GM21367 (cell line): Measurements from ENCODE around the gene ELMO2.

Experiments used
- ATAC-seq: cut with Tn5 transposase; IDR thresholded peaks from one replicate; pipeline ENCODE4 v1.9.1; 2021; ENCODE audit not compliant: unreplicated experiment

Gene ELMO2, protein sequence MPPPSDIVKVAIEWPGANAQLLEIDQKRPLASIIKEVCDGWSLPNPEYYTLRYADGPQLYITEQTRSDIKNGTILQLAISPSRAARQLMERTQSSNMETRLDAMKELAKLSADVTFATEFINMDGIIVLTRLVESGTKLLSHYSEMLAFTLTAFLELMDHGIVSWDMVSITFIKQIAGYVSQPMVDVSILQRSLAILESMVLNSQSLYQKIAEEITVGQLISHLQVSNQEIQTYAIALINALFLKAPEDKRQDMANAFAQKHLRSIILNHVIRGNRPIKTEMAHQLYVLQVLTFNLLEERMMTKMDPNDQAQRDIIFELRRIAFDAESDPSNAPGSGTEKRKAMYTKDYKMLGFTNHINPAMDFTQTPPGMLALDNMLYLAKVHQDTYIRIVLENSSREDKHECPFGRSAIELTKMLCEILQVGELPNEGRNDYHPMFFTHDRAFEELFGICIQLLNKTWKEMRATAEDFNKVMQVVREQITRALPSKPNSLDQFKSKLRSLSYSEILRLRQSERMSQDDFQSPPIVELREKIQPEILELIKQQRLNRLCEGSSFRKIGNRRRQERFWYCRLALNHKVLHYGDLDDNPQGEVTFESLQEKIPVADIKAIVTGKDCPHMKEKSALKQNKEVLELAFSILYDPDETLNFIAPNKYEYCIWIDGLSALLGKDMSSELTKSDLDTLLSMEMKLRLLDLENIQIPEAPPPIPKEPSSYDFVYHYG

DNA sequence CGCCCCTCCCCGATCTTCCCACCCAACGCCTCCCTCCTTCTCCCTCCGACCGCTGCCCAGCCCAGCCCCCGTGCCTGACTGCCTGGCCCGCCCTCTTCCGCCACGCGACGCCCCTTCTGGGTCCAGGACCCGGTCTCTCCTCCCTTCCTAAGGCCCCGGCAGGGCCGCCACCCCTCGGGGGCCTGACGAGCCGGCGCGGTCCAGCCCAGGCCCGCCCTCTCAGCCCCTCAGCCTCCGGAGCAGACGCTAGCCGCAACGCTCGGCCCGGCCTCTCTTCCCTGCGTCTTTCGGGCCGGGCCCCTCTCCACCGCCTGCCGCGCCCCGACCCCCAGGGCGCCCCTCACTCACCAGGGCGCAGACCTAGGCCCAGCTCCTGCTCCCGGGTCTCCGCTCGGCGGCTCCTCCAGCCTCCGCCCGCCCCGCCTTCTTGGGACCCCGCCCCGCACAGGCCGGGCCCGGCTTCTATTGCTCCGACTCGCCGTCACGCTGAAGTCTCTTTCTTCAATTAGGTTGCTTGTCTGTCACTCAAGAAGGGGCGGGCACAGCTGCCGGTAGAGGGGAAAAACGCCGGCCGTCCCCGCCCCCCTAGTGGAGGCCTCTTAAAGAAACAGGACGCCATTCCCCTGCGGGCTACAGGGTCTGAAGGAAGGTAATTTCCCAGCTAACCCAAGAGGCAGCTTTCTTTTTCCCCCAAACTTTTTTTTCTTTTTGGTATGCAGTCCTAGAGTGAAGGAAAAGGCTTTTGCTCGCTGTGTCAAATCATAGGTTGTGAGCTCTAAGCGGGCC, at the start of gene ELMO2:
Gene ELMO2, minus strand, starts transcription at position 416 of the 786 bp plus-strand sequence. CDS start 12,133 bp downstream, outside the sequence.
- ATAC-seq, result peak; percentile 76

DNA sequence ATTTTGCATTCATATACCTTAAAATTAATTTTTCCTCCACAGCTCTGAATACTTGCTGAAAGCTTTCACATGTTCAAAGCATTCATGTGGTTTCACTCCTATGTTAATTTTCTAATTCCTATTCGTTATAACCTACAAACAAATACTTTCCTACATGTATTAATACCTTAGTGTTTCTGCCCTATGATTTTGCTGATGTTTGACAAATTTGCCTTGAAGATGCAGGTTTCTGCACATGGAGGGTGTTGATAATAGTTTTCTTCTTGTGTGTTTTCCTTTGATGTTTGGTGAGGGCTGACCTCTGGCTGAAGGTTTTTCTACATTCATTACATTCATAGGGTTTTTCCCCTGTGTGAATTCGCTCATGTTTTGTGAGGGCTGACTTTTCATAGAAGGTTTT, 49.3 kb upstream of the ELMO2 start:
- ATAC-seq, result no peak

DNA sequence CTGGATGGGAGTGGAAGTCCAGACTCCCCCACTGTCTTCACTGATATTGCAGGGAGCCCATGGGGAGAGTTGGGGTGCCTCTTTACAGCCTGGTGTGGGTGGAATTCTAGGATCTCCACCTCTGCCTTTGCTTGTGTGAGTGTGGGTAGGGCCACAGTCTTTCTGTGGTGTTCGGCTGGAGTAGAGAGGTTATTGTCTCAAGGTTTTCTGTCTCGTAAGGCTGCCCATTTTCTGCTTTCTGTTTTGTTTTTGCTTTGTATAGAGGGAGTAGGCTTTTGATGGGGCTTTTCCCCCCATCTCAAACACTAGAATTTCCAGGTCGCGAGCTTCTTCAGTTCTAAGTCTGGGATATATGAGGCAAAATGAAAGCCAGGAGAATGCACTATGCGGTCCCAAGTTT, 40.4 kb upstream of the ELMO2 start:
- no peak for ATAC-seq

DNA sequence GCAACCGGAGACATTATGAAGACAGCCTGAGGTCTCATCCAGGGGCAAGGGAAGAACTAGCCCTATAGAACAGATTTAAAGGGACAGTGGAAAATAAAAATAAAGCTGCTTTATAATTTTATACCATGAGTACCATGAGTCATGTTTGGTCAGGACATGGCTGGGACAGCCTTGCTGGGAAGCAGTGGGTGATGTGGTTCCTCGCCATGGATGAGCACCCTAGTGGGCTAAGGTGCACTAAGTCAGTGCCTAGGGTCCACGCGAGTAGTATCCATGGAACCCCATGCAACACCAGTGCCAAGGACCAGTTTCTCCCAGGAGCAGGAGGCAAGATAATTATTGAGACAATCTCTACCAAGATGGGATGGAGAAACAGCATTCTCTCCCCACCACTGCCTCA, 33.4 kb upstream of the ELMO2 start:
- ATAC-seq, result no peak

DNA sequence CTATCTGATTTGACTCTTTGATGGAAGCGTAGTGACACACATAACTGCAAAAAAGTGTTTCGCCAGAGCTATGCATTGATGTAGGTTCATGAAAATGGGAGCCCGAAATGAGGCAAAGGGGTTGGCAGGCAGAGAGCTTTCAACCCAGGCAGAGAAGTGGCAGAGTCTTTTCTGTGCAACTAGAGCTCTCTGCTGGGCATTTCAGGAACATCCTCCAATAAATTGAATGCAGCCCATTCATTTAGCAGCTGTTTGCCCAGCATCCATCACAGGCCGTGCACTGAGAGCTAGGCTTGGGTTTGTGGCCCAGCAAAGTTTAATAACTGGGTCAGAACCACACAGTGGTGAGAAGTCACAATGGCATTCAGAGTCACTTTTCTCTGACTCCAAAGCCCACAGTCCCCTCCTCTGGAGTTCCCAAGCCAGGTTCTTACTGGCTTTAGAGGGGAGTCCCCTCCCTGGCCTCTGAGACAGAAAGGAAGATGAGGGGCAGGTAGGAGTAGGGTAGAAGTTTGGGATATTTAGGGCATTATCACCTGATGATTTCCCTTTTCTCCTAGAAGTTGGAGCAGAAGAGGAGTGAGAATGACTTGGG, 31.8 kb upstream of the ELMO2 start:
- no peak for ATAC-seq

DNA sequence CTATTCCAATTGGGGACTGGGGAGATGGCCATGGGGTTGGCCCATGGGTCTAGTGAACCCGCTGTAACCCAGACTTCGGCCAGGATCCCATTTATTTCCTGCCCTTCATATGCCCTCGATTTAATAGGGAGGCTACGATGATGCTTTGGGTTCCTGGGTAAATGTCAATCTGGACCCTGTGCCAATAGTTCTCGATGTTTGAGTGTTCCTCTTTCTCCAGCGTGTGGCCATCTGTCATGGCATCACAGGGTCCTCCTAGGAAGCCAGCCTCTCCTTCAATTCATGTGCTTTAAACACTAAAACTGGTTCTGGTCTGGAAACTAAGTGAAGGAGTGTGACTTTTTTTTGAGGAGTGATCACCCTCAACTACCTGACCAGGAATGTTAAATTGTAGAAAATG, 28.7 kb upstream of the ELMO2 start:
- no peak for ATAC-seq

DNA sequence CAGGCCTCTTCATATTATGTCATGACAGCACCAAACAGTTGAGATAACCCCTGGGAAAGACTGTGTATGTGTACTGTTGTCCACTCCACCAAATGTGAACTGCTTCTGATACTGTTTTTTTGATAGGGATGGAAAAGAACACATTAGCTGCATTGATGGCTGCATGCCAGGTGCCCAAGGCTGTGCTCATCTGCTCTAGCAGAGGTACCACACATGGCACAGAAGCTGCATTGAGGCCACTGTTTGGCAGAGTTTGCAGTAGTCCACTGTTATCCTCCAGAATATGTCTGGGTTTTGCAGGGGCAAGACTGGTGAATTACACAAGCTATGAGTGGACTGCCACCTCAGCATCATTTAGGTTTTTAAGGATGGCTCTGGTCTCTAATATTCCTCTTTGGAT, 28.2 kb upstream of the ELMO2 start:
- no peak for ATAC-seq

DNA sequence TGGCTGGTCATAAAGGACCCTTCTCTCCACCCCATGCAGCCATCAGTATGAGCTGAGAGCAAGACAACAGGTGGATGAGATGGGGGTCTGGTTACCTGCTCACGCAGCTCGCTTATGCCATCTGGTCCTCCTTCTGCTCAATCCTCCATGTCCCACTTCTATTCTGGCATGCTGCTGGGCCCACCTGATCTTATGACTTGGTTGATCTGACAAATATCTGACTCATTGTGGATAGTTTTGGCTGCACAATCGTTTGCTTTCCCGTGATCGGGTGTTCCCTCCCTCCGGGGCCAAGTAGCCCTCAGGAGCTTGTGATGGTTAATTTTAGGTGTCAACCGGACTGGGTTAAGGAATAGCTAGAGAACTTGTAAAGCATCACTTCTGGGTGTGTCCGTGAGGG, 26.6 kb upstream of the ELMO2 start:
- ATAC-seq, result no peak

DNA sequence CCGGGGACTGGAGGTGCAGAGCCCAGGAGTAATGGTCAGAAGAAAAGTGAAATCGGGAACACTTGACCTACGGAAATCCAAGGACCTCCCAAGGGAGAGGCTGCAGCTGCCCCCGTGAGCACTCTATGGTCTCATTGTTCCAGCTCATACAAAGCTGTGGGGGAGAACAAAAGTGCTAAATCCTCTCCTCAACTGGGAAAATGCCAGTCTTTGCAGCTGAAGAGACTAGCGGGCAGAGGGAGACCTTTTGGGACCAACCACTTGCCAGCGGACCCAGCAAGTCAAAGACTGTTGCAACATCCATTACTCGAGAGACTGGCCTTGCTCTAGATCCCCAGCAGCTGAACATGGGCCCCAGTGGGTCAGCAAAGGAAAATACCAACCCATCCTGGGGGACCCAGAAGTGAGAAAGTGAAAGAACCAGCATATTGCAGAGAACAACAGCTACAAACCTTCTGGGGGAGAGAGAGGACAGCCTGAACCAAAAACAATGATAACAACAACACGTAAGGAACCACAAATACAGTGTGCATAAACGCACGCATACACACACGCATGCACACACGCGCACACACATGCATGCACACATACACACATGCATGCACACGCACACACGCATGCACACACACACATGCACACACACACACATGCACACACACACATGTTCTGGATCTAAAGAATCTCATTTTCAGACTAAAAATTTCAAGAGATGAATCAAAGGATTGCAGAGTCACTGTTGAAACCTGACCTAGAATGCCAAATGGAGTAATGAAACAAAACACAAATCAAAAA, 24.7 kb upstream of the ELMO2 start:
- ATAC-seq, result no peak

DNA sequence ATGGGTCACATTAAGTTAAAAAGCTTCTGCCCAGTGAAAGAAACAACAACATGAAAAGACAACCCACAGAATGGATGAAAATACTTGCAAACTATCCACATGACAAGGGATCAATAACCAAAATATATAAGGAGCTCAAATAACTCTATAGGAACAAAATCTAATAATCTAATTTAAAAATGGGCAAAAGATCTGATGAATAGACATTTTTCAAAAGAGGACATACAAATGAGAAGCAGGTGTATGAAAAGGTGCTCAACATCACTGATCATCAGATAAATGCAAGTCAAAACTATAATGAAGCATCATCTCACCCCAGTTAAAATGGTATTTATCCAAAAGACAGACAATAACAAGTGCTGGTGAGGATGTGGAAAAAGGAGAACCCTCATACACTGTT, 21.0 kb upstream of the ELMO2 start:
- no peak for ATAC-seq

DNA sequence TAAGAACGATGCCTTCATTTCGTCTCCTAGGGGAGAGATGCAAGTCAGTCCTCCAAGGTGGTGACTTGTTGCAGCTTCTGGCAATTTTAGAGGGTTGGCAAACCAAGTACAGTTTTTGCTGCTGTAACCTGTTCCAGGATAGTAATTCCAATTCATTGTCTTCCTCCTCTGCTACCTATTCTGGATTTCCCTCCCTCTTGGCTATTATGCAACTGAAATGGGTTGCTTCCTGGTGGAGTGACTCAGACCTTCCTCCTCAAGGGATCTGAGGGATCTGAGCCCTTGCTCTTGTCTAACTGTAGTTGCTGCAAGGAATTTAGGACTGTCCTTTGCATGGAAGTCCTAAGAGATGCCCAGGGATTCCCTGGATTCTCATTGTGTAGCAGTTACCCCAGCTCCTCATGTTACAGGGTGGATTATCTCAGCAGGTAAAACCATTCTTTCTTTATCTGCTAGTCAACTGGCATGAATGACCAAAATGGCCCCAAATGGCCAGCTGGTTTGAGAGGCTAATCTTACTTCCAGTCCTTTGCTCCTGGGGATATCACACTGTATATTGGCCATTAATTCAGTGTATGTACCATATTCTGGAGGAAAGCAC, 17.6 kb upstream of the ELMO2 start:
- ATAC-seq, result no peak

DNA sequence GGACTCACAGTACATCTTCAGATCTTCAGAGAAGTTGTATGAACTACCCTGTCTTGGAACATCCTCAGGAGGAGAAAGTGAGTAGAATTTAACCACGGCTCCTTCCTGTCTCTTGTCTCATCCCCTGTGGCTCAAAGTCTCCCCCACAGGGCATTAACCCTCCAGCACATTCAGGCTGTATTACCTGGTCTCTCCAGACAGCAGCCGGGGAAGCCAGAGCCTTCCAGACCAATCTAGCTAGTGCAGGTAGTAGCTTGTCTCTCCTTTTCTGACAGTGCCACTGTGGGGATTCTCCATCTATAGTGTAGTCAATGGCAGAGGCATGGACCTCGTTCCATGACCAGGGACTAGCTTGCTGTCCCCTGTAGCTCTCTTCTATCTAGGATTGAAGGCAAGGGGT, 16.9 kb upstream of the ELMO2 start:
- ATAC-seq, result no peak

DNA sequence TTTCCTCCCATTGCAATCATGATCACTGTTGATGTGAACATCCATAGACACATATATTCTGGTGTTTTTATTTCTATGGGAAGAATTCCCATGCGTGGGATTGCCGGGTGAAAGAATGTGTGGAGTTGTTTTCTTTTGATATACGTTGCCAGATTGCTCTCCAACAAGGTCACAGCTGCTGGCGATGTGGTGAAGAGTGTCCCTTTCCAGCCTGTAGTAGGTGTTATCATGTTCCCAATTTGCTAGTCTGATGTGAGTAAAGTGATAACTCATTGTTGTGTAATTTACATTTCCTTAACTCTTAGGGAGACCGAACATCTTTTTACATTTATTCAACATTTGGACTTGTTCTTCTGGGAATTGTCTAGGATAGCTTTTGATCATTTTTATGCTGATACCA, 14.5 kb upstream of the ELMO2 start:
- no peak for ATAC-seq

DNA sequence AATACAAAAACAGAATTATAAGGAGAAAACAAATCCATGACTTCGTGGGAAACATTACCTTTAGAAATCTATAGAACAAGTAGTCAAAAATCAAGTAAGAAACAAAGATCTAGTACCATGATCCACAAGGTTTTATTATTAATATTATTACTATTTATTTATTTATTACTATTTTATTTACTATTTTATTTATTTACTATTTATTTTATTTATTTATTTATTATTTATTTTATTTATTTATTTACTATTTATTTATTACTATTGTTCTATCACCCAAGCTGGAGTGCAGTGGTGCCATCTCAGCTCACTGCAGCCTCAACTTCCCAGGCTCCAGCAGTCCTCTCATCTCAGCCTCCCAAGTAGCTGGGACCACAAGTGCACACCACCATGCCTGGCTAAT, 13.5 kb upstream of the ELMO2 start:
- ATAC-seq, result no peak

DNA sequence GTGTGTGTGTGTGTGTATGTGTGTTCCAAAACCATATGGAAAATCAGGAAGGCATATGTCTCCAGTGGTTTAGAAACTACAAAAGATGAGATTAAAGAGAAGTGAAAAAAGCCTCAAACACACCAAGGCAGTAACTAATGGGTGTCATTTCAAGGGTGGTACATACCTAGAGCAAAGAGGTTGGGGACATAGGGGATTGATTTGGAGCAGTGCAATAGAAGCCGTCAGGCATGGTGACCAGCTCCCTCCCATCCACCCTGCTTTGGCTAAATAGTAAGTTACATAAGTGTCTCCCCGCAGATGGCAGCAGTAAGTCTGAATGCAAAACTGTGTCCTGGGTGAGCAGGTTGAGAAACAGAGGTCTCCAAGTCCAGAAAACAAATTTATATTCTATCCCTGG, 10.4 kb upstream of the ELMO2 start:
- ATAC-seq, result no peak

DNA sequence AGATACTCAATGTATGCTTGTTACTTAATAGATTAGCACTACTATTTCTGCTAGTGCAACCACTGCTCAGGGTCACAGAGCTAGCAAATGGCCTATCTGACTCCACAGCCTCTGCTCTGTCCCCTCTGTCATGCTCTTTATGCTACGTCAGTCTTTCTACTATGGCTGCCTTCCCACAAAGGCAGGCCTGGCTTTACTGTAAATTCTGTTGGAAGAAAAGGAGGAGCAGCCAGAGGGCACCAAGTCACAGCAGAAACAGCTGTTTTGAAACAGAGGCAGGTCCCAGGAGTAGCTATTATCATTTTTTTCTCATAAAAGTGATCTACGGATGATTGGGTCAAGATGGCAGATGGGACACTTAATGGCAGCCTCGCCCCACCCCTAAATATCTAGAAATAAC, 10.0 kb upstream of the ELMO2 start:
- ATAC-seq, result no peak

DNA sequence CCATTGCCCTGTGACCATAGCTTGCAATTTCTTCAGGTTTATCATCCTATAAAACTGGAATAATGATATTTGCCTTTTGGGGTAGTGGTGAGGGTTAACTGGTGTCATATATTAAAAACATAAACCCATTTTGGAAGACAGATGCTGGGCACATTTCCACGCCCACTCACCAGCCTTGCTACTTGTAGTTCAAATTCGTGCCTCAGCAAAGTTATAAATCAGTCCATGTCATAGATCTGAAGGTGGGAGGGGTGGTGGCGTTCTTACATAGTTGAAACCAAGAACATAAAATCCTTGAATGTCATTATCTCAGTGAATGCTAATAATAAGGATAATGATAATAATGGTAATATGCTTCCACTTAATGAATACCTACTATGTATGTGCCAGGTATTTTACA, 9.4 kb upstream of the ELMO2 start:
- no peak for ATAC-seq

DNA sequence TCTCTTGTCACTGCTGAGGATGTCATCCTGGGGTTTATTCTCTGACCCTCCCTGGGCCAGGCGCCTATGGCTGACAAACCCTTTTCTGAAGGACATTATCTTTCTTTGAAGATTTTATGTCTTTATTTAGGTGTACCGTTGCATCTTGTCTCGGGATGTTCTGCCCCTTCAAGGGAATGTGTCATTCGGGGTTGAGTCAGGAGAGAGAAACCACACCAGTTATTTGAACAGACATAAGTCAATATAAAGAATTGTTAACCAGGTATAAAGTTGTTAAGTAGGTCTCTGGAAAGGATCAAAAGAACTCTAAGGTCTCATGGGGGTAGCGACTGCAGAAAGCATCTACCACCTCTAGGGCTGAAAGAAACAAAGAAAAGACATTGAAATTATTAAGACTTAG, 8.2 kb upstream of the ELMO2 start:
- ATAC-seq, result no peak

DNA sequence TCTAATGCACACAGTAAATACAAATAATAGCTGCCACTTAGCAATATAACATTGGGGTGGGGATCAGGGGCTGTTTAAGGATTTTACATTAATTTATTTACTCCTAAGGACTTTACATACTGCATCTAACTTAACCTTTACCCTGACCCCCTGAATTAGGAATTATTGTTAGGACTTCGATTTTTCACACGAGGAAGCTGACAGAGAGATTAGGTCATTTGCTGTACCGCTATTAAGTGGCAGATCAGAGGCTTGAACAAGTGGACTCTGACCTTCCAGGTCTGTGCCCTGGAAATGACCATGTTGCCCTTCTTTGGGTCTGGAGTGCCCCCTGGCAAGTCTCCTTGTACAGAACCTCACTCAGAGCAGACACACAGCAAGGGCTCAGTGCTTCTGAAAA, 5.2 kb upstream of the ELMO2 start:
- no peak for ATAC-seq

DNA sequence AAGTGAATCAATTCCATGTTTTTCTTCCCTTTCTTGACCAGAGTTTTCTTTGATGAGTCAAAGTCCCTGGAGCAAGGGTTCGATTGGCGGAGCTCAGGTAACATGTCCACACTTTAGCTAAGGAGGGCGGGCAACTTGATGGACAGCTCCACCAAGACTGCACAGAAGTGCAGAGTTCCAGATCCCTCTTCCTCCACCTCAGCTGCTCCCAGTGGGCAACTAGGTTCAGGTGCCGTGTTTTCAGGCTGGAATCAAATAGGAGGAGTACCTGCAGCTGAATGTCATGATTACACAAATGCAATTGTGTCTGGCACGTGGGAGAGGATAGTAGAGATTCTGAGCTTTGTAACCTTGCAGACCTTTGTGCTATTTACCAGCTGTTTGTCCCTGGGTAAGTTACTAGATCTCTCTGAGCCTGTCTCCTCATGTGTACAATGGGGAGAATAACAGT, 1.9 kb upstream of the ELMO2 start:
- no peak for ATAC-seq
